Right lobe of liver (tissue), 6 donors: Measurements from ENCODE around the gene FAM89A. TPM values are rescaled to one million over a fixed set of nuclear protein-coding genes. Genes with fewer than 3 reads are reported as not detected.

Source experiments
- ATAC-seq, 4 donors: fragments of 200-7000 bp; cut with Tn5 transposase; one replicate each; pipeline ENCODE4 v1.9.1; 2020; ENCODE audit warnings: mild to moderate bottlenecking in 4 of 4, moderate library complexity in 4 of 4
- DNase-seq, 3 donors: peaks; one replicate each; pipeline ENCODE4 v3.0.0-alpha.2; 2020
- H3K27ac ChIP-seq, 3 donors: fragments of 200-600 bp; one replicate each; pipeline ENCODE4 v1.8.0; 2022
- H3K27me3 ChIP-seq, 2 donors: fragments of 200-600 bp; one replicate each; pipeline ENCODE4 v1.8.0; 2022
- H3K36me3 ChIP-seq, 4 donors: fragments of 200-600 bp; sonication (generic) in 1 of 4; one replicate each; pipeline versions ENCODE4 v1.5.1 to v1.8.0; 2017 to 2022; ENCODE audit warnings: control low read depth in 1 of 4
- H3K4me1 ChIP-seq, 4 donors: fragments of 200-600 bp; sonication (generic) in 1 of 4; one replicate each; pipeline versions ENCODE4 v1.5.1 to v1.8.0; 2017 to 2022; ENCODE audit warnings: control low read depth in 1 of 4
- H3K4me3 ChIP-seq, 3 donors: fragments of 200-600 bp; one replicate each; pipeline ENCODE4 v1.8.0; 2022
- H3K9me3 ChIP-seq, 4 donors: fragments of 200-600 bp; sonication (generic) in 1 of 4; one replicate each; pipeline versions ENCODE4 v1.5.1 to v1.8.0; 2017 to 2022; ENCODE audit warnings: control low read depth in 1 of 4
- POLR2A ChIP-seq: fragments of 450-650 bp; IDR thresholded peaks from one replicate; pipeline ENCODE4 v1.6.1; 2017; ENCODE audit warnings: antibody characterized with exemption, mild to moderate bottlenecking
- WGBS: methylation state at CpG from one replicate; pipeline ENCODE4 v1.1.6; 2018; ENCODE audit warnings: low coverage, low lambda C conversion rate; ENCODE audit not compliant: insufficient coverage; ENCODE audit errors: missing lambda C conversion rate; 5-methylcytosine and 5-hydroxymethylcytosine counted together
- intact Hi-C, 2 donors: fragments of 100-400 bp; cut with DNase I; formaldehyde crosslinking; loops; one replicate each; pipeline versions ENCODE4 v1.11.2 to v1.14.1; 2022
- total RNA-seq, 6 experiments: library from RNA; depleted of rRNA in 2 of 6; stranded (reverse); fragments of >200 nt in 2 of 6; fragmentation: NEBNext Ultra II Directional in 3 of 6; extraction: Animal tissue kit (Norgen Biotek cat#: 25700) in 3 of 6; gene quantifications; one replicate each; pipeline versions ENCODE4 v1.1.0 to v1.2.4, GENCODE V29; 2016 to 2023
- TF ChIP-seq, protein P1 (sequence below), 4 donors: fragments of 200-600 bp in 3 of 4; fragments of 450-650 bp in 1 of 4; IDR thresholded peaks; one replicate each; pipeline versions ENCODE4 v1.5.1 to v1.8.0; 2016 to 2022; ENCODE audit warnings: antibody characterized with exemption in 4 of 4, mild to moderate bottlenecking in 2 of 4
- donor health status: DM: no; HTN: yes; CAD: no.
- donor health status: DM: no; HTN: no; CAD: no.
- donor health status: DM: no; HTN: no; CAD: no.
- donor health status: DM: no; HTN: yes; CAD: no.
- donor health status: DM: no; HTN: yes; CAD: no.

Gene FAM89A
- total RNA-seq, 6 experiments from 2014 or later, result 3.7 to 12.8 (median 6.8) TPM

GRCh38 chr1:231072502-231073094, 32.5 kb upstream of the FAM89A start:
- Histone ChIP-seq H3K27me3 (no peaks in the 10 kb centered on the region), H3K9me3 (no peaks in the 10 kb centered on the region), H3K4me3 (no peak overlapping the region), H3K36me3 (no peaks in the 10 kb centered on the region), H3K27ac (no peak overlapping the region), H3K4me1 (no peaks in the 10 kb centered on the region)
- intact Hi-C loops, result no loop called here
- no peak for ATAC-seq
- 53% methylated on average over 3 of the region's 3 CpGs for WGBS
- no peak for DNase-seq
- TF ChIP-seq, protein P1, sequence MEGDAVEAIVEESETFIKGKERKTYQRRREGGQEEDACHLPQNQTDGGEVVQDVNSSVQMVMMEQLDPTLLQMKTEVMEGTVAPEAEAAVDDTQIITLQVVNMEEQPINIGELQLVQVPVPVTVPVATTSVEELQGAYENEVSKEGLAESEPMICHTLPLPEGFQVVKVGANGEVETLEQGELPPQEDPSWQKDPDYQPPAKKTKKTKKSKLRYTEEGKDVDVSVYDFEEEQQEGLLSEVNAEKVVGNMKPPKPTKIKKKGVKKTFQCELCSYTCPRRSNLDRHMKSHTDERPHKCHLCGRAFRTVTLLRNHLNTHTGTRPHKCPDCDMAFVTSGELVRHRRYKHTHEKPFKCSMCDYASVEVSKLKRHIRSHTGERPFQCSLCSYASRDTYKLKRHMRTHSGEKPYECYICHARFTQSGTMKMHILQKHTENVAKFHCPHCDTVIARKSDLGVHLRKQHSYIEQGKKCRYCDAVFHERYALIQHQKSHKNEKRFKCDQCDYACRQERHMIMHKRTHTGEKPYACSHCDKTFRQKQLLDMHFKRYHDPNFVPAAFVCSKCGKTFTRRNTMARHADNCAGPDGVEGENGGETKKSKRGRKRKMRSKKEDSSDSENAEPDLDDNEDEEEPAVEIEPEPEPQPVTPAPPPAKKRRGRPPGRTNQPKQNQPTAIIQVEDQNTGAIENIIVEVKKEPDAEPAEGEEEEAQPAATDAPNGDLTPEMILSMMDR (IDR thresholded peaks at IDR 0.05), result no peak
- no peak for TF ChIP-seq POLR2A

DNA sequence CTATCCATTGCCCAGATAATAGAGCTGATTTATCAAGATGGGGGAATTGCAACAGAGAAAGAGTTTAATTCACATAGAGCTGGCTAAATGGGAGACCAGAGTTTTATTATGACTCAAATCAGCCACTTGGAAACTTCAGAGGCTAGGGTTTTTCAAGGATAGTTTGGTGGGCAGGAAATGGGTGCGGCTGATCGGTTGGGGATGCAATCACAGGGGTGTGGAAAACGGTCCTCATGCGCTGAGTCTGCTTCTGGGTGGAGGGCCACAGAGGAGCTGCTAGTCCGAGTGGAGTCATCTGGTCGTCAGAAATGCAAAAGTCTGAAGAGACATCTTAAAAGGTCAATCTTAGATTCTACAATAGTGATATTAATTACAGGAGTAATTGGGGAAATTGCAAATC, 32.0 kb upstream of the FAM89A start:
- Histone ChIP-seq H3K4me3 (no peak overlapping the region), H3K4me1 (no peaks in the 10 kb centered on the region), H3K27me3 (no peaks in the 10 kb centered on the region), H3K36me3 (no peaks in the 10 kb centered on the region), H3K9me3 (no peaks in the 10 kb centered on the region), H3K27ac (no peak overlapping the region)
- TF ChIP-seq, protein P1 (IDR thresholded peaks at IDR 0.05), result no peak
- TF ChIP-seq POLR2A, result no peak
- DNase-seq, result no peak
- no peak for ATAC-seq
- WGBS, result 73% methylated on average over 6 of the region's 6 CpGs
- intact Hi-C loops, result no loop called here

DNA sequence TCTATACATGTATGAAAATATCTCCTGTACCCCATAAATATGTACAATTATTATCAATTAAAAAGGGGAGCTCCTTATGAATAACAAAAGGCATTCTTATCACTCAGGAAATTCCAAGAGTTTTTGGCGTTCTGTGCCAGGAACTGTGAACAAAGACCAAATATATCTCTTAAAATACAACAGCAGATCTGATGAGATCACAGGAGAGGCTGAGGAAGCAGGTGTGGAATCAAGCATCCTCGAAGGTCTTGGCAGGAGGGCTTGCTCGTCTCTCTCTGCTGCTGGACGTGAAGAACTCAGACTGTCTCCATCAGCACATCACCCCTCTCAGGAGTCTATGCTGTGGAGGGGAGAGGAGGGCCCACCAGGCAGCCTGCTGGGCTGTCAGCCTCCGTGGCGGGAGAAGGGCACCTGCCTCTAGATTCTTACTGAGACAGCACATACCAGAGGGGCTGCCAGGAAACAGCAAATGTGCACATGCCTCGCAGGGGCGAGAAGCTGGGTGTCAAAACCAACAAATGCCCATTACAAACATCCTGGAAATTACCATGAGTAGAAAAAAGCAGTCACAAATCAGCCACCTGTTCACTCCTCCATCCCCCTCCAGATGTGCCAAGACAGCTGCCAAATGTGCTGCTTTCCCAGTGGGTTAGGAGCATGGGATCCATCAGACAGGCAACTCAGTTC, 30.8 kb upstream of the FAM89A start:
- WGBS, result 32% methylated on average over 3 of the region's 8 CpGs
- no peak overlapping the region for H3K4me3 ChIP-seq
- TF ChIP-seq, protein P1 (IDR thresholded peaks at IDR 0.05), result no peak
- no peak for TF ChIP-seq POLR2A
- no peak overlapping the region for H3K27ac ChIP-seq
- intact Hi-C loops, result no loop called here
- H3K9me3 ChIP-seq, result no peaks in the 10 kb centered on the region
- no peaks in the 10 kb centered on the region for H3K27me3 ChIP-seq
- ATAC-seq (no peak), DNase-seq (no peak)
- no peaks in the 10 kb centered on the region for H3K36me3 ChIP-seq
- no peaks in the 10 kb centered on the region for H3K4me1 ChIP-seq

- ATAC-seq, result no peak
- no peak for DNase-seq
- TF ChIP-seq, protein P1 (IDR thresholded peaks at IDR 0.05), result no peak
- no peak for TF ChIP-seq POLR2A
- H3K27me3 ChIP-seq, result no peaks in the 10 kb centered on the region
- H3K4me1 ChIP-seq, result no peaks in the 10 kb centered on the region
- 90% methylated on average over 6 of the region's 8 CpGs for WGBS
- H3K9me3 ChIP-seq, result no peaks in the 10 kb centered on the region
- H3K27ac ChIP-seq, result no peak overlapping the region
- intact Hi-C loops, result no loop called here
- no peaks in the 10 kb centered on the region for H3K36me3 ChIP-seq
- no peak overlapping the region for H3K4me3 ChIP-seq
These were observed 29.3 kb upstream of the FAM89A start for GRCh38 chr1:231069333-231069732.
